HG02852 (cell line): ENCODE data around the gene IFI35.

Source experiments
- ATAC-seq: cut with Tn5 transposase; IDR thresholded peaks from one replicate; pipeline ENCODE4 v1.9.1; 2021; ENCODE audit warnings: mild to moderate bottlenecking, moderate library complexity; ENCODE audit not compliant: unreplicated experiment

Gene IFI35

DNA sequence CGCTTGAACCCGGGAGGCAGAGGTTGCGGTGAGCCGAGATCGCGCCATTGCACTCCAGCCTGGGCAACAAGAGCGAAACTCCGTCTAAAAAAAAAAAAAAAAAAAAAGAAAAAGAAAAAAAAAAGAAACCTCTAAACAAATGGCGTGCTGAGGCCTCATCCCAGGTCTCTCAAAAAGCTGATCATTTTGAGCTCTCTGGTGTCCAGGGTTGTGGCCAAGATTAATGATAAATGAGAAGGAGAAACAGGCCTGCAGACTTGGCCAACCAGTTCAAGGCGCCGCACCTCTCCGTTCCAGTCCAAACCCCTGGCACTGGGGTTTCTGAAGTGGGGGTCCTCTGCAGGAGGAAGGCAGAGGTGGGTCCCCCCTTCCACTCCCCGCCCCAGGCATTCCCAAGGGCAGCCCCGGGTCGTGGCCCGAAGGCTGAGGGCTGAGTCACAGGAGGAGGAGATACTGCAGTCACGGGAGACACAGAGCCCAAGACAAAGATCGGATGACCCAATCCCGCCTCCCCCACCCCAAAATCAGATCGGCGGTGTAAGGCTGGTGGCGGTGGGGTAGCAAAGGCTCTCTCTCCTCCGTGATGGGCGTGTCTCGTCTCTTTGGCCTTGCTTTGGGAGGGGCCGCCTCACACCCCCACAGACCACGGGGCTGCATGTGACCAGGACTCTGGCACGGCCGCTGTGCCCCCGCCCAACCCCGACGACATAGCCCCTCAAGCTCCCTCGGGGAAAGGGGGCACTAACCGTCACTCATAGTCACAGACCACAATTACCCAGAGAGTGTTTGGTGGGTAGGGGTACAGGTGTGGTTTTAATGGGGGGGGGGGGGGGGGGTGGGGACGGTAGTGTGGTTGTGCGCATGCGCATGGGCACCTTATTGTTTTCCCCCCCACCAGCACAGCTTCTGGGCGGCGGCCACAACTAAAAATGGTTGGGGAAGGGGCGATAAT lies 14.5 kb downstream of the IFI35 start:
- ATAC-seq = no peak

DNA sequence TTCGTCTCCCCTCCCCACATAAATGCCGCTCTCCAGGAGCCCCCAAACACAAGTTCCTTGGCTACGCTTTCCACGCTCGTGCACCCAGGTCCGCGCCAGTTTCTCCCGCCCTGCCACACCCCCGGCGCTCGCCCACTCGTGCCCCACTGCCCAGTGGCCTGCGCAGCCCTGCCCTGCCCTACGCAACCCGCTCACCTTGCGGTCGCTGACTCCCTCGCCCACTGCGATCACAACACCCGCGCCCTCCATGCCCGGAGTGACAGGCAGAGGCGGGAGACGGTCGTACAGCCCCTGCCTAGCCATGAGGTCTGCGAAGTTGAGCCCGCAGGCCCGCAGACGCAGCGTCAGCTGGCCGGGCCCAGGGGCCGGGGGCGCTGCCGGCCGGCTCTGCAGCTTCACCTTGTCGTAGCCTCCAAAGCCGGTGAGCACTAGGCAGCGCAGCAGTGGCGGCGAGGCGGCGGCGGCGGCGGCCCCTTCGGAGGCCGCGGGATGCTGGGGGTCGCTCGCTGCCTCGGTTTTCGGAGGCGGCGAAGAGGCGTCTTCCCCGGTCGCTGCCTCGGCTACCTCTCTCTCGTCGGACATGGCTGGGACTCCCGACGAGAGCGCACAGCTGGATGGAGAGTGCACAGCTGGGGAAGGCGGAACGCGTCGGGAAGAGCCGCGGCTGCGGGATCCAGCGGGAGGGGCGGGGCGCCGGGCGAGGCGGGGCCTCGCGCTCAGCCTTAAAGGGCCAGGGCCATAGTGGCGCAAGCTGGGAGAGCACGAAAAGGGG lies 15.3 kb downstream of the IFI35 start, which contains the start of gene VAT1:
Gene VAT1, minus strand, starts transcription at position 645 of the 772 bp plus-strand sequence. Its CDS starts 63 bp downstream, at position 582.
- ATAC-seq = peak; percentile 42

DNA sequence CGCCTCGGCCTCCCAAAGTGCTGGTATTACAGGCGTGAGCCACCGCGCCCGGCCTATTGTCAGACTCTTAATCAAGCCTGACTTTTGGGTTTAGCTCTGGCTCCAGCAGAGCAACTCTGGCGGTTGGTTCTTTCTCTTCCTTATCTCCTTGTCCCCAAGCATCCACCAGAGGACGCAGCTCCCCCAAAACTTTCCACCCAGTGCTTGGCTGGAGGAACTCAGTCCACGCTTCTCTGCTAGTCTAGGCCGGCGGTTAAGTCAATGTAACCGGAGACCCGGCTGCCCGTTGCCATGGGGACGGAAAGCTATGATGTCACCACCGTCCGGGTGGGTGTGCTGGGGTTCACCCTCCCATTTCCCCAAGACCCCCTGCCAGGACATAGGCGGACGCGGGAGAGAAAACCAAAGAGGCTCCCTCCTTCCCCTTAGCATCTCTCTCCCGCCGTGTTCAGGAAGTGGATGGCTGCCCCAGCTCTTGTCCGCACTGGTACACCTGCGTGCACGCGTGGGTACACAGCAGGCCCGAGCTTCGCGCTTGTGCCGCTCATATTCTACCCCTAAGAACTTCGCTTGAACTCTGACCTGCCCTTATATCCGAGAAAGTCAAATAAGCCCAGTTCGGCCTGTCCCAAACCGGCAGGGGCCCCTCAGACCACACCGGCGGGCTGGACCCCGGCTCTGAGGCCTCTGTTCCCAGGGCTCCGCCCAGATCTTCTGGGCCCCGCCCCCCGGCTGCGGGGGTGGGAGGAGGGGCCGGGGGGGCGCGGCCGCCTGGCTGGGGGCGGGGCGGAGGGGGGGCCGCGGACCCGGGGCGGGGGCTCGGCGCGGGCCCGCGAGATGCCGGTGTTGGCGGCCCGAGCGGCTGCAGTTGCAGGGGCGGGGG lies 18.1 kb downstream of the IFI35 start, which contains the start of gene RND2:
Gene RND2, plus strand, starts transcription at position 825 of the 883 bp plus-strand sequence. CDS start 117 bp downstream, outside the sequence.
- no peak for ATAC-seq

DNA sequence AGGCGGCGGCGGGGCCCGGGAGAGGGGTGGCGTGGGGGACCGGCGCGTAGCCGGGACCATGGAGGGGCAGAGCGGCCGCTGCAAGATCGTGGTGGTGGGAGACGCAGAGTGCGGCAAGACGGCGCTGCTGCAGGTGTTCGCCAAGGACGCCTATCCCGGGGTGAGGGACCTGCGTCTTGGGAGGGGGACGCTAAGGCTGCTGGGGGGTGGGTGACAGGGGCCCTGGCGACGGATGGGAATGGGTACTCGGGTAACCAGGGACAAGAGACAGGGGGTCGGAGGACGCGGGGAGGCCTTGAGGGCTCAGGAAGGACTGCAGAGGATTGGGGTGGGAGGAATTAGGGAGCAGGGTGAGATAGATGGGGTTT lies 18.7 kb downstream of the IFI35 start:
- no peak for ATAC-seq

GRCh38 chr17:43025766-43026537 lies 19.4 kb downstream of the IFI35 start:
- no peak for ATAC-seq

- ATAC-seq = no peak
Observed at GRCh38 chr17:43026595-43026994, 20.0 kb downstream of the IFI35 start.

GRCh38 chr17:43027091-43028032 lies 20.8 kb downstream of the IFI35 start:
- ATAC-seq = no peak

DNA sequence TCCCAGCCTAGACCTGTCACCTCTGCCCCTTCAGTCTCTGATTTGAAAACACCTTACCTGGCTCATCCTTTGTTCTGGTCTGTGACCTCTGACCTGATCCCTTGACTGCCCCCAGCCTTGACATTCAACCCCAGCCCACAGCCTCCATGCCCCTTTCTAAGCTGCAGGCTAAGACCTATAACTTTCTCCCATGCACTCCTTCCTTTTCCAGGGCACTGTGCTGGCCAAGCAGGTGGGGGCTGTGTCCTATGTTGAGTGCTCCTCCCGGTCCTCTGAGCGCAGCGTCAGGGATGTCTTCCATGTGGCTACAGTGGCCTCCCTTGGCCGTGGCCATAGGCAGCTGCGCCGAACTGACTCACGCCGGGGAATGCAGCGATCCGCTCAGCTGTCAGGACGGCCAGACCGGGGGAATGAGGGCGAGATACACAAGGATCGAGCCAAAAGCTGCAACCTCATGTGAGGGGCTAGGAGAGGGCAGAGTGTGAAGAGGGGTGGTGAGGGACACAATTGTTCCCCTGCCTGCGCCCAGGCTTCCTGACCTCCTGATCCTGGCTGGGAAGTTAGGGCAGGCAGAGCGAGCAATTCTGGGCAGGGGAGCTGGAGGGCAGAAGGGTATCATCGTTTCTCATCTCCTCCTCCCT lies 21.8 kb downstream of the IFI35 start:
- no peak for ATAC-seq

DNA sequence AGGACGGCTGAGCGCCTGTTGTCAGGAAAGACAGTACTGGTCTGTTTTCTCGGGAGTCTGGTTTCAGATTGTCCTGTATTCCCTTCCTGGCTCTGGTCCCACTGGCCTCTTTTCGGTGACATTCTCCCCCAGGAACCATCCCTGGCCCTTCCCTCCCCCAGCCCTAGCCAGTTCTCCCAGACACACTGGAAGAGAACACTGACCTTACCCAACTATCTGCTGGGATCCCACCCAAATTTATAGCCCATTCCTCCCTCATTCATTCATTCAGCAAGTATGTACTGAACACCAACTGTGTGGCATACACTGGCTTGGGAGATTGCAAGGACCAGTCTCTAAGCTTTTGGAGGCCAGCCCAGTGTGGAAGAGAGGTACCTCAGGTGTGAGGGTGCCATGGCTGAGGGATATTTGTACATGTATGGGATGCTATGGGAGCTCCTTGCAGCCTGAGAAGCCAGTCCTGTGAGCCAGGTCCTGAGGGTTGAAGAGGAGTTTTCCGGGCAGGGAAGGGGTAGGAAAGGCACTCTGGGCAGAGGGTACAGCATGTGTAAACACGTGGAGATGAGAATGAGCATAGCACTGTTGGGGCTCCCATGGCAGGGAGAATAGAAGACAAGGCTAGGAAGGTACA lies 23.7 kb downstream of the IFI35 start:
- no peak for ATAC-seq

- no peak for ATAC-seq
Observed at GRCh38 chr17:43031666-43032065, 25.1 kb downstream of the IFI35 start.

GRCh38 chr17:43033948-43034881 lies 27.6 kb downstream of the IFI35 start:
- no peak for ATAC-seq

DNA sequence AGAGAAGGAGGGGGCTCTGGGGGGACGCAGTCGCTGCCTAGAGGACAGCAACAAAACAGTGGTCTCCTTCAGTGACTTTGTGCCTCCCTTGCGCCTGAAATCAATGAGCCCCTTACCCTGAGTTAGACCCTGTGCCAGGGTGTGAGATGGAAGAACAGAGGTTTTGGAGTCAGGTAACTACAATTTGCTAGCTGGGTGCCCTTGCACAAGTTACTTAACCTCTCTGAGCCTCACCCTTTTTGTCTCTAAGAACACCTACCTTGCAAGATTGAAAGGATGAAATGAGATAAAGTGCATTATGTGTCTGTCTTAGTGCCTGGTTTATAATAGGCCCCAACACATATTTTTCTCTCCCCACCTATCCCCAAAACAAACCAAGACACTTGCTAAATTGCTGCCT lies 28.3 kb downstream of the IFI35 start:
- no peak for ATAC-seq

DNA sequence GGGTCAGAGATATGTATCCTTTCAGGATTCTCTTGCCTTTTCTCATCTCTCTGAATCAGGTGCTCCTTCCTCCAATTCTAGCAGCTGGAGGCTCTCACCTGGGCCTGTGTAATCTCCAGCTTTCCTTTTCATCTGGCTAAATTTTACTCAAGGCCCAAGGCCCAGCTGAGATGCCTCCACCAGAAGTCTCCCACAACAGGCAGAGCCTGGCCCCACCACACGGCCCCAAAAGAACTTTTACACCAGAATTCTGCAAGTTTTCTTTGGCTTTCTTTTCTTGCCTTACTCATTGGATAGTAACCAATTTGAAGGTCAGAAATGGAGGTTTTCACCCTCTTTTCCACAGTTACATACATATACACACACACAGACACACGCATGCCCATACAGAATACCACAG lies 33.1 kb downstream of the IFI35 start:
- no peak for ATAC-seq

- no peak for ATAC-seq
Observed at GRCh38 chr17:43040655-43041054, 34.1 kb downstream of the IFI35 start.

DNA sequence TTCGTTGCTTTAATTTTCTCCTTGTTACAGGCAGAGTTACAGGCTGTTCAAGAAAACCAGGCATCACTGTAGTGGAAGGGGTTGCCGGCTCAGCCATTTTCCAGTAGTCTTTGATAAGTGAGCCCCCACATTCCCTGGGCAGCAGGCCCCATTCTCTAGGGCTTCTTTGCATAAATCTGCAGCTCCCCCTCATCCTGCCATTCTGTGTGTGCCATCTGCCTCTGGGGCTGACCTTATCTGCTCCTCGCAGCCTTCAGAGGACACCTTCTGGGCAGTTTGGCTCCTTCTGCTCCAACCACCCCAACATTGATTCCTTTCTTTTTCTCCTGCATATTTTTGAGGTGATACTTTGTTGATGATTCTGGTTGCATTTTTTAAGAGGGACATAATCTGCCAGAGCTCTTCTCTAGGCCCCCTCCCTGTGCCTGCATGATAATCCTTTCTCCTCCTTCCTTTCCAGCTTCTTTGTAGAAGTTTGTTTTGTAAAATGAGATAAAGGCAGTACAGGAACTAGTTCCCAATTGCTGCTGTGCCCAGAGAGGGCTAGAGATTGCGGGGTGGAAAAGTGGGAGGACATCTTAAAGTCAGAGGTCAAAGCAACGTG lies 35.5 kb downstream of the IFI35 start:
- no peak for ATAC-seq

DNA sequence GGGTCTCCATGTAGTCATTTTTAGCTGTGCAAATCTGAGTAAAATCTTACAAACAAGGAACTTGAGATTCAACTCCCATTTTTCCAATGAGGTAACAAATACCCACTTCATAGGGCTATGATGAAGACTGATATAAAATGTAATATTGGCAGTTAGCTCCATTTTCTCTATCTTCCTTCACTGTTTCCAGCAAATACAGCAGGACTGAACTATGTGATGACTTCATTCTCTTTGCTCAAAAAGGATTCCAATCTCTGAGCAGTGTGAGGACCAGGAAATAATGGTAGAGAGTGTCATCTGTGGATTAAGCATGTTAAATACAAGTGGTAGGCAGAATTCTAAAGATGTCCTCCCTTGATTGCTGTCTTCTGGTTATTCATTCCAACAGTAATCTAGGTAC lies 36.7 kb downstream of the IFI35 start:
- no peak for ATAC-seq
